ENCODE data around the gene RBBP5.

The RBBP5 gene

GRCh38 chr1:205058853-205059252 lies 62.9 kb downstream of the RBBP5 start:
- in situ Hi-C loops (cut with HindIII; ENCODE audit: low sequenced_read_pairs) = no loop called here

DNA sequence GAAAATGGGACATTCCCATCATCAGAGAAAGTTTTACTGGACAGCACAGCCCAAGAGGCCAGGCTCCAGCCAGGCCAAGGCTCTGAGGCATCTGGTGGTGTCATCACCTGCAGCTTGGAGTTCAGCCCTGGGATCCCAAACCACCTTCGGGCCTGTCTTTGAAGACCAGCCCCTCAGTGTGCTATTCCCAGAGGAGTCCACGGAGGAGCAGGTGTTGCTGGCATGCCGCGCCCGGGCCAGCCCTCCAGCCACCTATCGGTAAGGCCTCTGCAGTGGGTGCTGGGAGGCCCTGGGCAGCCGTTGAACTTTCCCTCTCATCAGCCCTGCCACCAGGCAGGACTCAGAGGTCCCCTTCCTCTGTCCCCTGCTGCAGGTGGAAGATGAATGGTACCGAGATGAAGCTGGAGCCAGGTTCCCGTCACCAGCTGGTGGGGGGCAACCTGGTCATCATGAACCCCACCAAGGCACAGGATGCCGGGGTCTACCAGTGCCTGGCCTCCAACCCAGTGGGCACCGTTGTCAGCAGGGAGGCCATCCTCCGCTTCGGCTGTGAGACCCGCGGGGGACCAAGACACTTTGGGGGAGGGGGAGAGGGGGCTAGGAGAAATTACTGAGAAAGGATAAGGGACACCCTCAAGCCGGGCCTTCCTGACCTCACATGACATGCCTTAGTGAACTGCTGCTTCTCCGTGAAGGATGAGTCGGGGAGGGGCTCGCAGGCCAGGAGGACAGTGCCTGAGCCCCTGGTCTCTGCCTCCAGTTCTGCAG lies 63.8 kb downstream of the RBBP5 start:
- in situ Hi-C loops (cut with HindIII; ENCODE audit: low sequenced_read_pairs) = no loop called here

GRCh38 chr1:205056956-205057568 lies 64.7 kb downstream of the RBBP5 start:
- in situ Hi-C loops (cut with HindIII; ENCODE audit: low sequenced_read_pairs) = no loop called here

DNA sequence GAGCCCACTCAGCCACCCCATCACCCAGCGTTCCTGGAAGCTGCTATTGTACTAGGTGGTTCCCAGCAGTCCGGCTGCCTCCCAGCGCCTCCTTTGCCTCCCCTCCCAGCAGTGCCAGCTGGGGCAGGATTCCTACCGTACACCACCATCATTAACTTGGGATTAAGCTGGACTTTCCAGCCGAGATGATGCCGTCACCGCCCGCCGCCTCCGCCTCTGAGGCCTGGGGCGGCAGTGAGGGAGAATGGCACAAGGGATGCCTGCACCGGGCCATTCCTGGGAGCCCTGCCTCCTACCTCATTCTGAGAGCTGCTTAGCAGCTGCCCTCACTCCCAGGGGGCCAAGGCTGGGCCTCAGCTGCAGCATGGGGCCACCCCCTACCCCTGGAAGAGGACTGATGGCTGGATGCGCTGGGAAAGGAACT lies 65.6 kb downstream of the RBBP5 start:
- in situ Hi-C loops (cut with HindIII; ENCODE audit: low sequenced_read_pairs) = no loop called here

DNA sequence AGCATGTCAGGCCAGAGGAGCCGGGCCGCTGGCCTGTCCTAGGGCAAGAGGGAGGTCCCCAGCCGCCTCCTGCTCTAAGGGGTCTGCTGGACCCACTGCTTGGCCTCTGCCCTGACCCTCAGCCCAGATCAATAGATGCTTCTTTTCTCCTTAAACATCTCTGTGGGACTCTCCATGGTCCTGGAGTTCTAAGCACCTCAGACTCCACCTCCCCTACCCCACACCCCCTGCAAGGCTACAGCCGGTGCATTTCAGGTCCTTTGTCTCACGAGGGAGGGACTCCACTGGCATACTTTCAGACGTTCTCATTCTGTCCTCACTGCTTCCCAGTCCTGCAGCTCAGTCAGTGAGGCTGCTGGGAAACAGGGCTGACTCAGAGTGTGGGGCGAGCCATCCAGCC lies 67.8 kb downstream of the RBBP5 start:
- in situ Hi-C loops (cut with HindIII; ENCODE audit: low sequenced_read_pairs) = no loop called here

GRCh38 chr1:205053296-205053695 lies 68.5 kb downstream of the RBBP5 start:
- in situ Hi-C loops (cut with HindIII; ENCODE audit: low sequenced_read_pairs) = no loop called here

DNA sequence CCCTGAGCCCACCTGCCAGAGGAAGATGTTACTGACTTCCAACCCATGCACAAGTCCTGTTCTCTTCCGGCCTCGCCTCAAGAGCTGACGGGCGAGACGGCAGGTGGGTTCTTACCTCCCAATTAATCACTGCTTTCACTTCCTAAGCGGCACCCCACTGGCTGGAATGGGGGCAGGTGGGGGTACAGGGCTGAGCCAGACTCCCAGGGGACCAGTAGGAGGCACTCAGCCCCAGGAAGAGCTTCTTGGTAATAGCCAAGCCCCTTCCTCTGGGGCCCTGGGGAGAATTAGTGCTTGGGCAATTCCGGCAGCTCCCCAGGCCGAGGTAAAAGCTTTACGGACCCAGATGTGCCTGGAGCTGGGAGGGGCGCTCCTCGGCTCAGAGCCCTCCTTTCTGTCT lies 69.1 kb downstream of the RBBP5 start:
- in situ Hi-C loops (cut with HindIII; ENCODE audit: low sequenced_read_pairs) = no loop called here

DNA sequence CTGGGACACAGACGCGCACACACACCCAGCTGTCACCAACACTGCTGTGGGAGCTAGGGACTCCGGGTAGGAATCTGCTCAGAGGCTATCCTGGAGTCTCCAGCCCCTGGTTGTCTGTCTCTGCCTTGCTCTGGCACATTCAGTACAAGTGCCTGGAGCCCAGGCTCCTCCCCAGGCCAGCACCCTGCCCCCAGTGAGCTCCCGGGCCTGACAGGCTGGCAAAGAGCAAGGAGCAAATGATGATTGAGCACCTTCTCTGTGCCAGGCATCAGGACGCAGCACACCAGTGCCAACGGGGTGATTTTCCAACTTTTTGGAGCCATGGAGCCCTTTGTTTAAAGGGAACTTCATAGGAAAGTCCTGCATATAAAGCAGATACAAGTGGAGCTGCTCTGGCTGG lies 72.3 kb downstream of the RBBP5 start:
- in situ Hi-C loops (cut with HindIII; ENCODE audit: low sequenced_read_pairs) = no loop called here

- in situ Hi-C loops (cut with HindIII; ENCODE audit: low sequenced_read_pairs) = no loop called here
These were observed 73.4 kb downstream of the RBBP5 start for GRCh38 chr1:205048382-205048781.

DNA sequence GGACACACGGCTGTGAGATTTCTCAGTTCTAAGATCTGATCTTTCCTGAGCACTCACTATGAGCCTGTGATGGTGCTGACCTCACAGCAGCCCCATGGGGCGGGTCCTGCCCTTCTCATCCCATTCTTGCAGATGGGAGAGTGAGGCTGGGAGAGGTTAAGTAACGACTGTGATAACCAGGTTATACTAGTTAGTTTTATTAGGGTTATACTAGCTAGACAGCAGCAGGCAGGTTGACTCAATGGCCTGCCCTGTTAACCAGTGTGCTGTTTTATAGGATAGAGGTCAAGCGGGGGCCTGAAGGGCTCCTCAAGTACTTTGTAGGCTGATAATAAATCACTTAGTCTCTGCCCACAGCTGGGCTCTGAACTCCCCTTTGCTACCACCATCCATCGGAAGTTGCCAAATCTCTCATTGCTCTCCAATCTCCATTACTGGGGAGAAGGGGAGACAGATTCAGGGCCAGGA lies 74.0 kb downstream of the RBBP5 start:
- in situ Hi-C loops (cut with HindIII; ENCODE audit: low sequenced_read_pairs) = no loop called here

- in situ Hi-C loops (cut with HindIII; ENCODE audit: low sequenced_read_pairs) = no loop called here
These were observed 74.9 kb downstream of the RBBP5 start for GRCh38 chr1:205046870-205047269.

DNA sequence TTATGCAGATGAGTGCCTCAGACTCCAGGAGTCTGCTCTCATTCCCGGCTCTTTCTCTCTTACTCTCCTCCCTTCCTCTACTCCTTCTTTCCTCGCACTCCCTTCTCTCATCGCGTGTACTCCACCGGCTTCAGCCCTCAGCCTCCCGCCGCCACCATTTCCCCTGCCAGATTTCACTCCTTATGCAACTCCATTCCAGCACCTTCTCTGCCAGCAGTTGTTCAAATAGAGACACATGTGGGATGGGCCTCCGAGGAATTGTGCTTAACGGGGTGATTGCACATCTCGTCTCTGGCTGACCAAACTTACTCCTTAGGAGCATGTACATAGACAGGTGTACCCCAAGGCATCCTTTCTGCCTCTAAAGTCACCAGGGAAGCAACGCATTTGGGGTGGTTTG lies 76.6 kb downstream of the RBBP5 start:
- in situ Hi-C loops (cut with HindIII; ENCODE audit: low sequenced_read_pairs) = no loop called here

DNA sequence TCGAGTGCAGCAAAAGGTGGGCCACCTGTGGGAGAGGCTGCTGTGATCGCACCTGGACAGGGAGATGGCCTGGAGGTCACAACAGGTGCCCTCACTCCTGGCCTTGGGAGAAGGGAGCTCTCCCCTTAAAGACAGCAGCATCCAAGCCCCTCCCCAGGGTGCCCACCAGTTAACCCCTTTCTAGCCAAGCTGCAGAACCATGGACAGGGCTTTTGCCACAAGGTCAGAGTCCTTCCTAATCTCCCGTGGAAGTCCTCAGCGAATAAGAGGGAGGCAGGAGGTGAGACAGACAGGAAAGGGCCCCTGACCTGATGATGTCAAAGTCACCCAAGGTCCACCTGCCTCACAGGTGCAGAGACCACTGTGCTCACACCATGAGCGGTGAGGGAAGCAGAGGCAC lies 77.0 kb downstream of the RBBP5 start:
- in situ Hi-C loops (cut with HindIII; ENCODE audit: low sequenced_read_pairs) = no loop called here

- in situ Hi-C loops (cut with HindIII; ENCODE audit: low sequenced_read_pairs) = no loop called here
These were observed 77.9 kb downstream of the RBBP5 start for GRCh38 chr1:205043866-205044265.

DNA sequence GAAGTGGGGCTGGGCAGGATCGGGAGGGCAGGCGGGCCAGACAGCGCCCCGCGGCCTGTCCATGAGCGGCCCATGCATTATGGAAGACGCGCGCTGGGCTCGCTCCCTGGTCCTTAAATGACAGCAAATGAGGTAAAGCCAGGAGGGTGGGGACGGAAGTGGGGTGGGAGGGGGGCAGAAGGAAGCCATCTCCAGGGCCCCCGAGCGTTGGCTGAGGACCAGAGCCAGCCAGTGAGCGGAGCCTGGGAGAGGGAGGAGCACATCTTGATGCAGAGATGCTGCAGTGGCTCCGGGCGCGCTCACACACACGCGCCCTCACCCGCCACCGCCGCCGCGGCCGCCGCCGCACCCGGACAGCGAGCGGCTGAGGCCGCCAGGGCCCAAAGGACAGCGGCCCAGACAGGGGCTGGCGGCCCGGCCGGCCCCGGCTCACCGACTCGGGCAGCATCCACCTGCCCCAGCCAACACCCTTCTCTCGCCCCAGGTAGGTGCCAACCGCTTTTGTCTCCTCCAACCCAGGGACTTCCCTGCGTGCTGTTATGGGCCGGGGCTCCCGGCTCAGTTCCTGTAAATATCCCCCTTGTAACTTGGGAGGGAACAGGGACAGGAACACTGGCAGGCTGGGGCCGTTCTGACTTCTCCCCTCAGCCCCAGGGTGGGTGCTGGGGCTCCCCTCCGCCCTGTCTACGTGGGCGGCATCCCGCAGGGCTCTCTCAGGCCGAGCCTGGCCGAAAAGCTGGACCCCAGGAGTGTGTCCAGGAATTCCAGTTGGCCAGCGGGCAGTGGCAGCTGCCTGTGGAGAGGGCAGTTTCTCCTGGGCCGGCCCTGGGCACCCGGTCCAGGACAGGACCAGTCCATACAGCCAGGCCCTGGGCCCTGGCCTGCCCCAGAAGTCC lies 78.6 kb downstream of the RBBP5 start, which contains the start of gene CNTN2:
TSS of gene CNTN2 (plus strand) at position 302 of the 896 bp plus-strand sequence. CDS start 9,974 bp downstream, outside the sequence.
- in situ Hi-C loops (cut with HindIII; ENCODE audit: low sequenced_read_pairs) = no loop called here

GRCh38 chr1:205041998-205042910 lies 79.5 kb downstream of the RBBP5 start:
- in situ Hi-C loops (cut with HindIII; ENCODE audit: low sequenced_read_pairs) = no loop called here

GRCh38 chr1:205041001-205041715 lies 80.6 kb downstream of the RBBP5 start:
- in situ Hi-C loops (cut with HindIII; ENCODE audit: low sequenced_read_pairs) = no loop called here

DNA sequence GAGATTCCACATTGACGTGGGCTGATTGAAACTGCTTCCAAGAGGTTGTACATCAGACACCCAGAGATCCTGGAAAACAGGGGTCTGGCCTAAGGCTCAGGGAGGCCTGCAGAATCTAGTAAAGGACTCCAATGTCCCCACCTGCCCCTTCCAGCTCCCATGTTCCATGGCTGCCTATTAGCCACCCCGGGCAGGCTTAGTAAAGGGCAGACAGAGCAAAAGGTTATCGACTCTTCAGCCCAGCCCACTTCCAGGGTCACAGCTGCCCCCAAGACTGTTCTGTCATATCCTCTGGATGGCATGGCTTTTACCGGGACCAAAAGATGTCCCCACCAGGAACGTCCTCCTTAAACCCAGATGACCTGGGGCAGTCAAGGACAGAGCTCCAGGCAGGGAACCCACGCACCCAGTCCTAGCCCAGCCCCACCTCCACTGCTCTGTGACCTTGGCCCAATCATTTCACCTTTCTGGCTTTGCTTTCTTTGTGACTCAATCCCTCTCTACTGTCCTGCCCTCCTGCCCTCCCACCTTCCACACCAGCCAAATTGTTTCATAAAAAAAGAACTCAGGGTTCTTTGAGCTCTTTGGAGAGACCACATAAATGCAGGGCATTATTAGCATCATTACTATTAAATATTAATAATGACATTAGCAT lies 83.5 kb downstream of the RBBP5 start:
- in situ Hi-C loops (cut with HindIII; ENCODE audit: low sequenced_read_pairs) = no loop called here

- in situ Hi-C loops (cut with HindIII; ENCODE audit: low sequenced_read_pairs) = no loop called here
These were observed 84.2 kb downstream of the RBBP5 start for GRCh38 chr1:205037539-205037938.

Data from DLD1 (cell line).